OCI-M1 (cell line): ENCODE results near the gene F2RL1.
"Not testable (repeated sequence)": the region's sequence is repeated elsewhere in the genome, so short reads cannot be mapped to it uniquely, and the experiment has no call there.

Source experiments
- DNase-seq: peaks from one replicate; lab custom pipeline; 2025; lab: John Stamatoyannopoulos, UW

F2RL1 gene, protein sequence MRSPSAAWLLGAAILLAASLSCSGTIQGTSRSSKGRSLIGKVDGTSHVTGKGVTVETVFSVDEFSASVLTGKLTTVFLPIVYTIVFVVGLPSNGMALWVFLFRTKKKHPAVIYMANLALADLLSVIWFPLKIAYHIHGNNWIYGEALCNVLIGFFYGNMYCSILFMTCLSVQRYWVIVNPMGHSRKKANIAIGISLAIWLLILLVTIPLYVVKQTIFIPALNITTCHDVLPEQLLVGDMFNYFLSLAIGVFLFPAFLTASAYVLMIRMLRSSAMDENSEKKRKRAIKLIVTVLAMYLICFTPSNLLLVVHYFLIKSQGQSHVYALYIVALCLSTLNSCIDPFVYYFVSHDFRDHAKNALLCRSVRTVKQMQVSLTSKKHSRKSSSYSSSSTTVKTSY

DNA sequence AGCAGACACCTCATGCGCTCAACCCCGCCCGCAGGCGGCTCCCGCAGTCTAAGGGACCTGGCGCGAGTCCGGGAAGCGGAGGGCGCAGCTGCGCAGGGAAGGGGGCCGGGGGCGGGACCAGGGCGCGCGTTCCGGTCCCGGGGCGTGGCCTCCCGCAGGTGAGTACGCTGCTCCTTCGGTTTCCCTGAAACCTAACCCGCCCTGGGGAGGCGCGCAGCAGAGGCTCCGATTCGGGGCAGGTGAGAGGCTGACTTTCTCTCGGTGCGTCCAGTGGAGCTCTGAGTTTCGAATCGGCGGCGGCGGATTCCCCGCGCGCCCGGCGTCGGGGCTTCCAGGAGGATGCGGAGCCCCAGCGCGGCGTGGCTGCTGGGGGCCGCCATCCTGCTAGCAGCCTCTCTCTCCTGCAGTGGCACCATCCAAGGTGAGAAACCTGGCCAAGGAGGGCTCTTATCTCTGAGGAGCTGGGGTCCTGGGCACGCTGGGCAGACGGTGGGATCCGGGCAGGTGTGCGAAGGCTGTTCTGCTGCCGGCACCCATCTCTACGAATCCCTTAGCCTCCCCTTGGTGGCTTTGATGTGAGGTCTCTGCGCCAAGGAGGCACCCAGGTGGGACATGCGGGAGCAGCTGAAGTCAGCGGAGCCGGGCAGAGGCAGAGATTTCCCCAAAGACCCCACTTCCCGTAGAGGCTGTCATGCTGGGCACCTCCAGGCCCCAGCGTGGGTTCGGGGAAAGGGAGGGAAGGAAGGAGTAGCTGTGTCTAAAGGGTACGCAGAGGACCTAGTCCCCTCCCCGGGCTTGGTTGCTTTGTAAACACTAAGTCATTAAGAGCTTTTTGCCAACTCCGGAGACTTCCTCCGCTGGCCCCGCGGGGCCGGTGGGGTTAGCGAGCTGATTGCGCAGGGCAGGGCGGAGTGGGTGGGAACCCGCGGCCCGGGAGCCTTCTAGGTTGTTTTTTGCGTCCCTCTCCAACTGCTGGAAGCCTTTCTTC, at the start of gene F2RL1:
TSS of gene F2RL1 (plus strand) at position 187 of the 988 bp plus-strand sequence. CDS start at position 340, 153 bp downstream.
- no peak for DNase-seq

DNA sequence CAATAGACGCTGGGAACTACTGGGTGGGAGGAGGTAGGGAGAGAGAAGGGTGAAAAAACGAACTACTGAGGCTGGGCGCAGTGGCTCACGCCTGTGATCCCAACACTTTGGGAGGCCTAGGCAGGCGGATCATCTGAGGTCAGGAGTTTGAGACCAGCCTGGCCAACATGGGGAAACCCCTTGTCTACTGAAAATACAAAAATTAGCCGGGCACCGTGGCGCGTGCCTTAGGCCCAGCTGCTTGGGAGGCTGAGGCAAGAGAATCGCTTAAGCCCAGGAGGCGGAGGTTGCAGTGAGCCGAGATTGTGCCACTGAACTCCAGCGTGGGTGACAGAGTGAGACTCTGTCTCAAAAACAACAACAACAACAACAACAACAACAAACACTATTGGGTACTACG, 47.8 kb upstream of the F2RL1 start:
- DNase-seq, result not testable (repeated sequence)

DNA sequence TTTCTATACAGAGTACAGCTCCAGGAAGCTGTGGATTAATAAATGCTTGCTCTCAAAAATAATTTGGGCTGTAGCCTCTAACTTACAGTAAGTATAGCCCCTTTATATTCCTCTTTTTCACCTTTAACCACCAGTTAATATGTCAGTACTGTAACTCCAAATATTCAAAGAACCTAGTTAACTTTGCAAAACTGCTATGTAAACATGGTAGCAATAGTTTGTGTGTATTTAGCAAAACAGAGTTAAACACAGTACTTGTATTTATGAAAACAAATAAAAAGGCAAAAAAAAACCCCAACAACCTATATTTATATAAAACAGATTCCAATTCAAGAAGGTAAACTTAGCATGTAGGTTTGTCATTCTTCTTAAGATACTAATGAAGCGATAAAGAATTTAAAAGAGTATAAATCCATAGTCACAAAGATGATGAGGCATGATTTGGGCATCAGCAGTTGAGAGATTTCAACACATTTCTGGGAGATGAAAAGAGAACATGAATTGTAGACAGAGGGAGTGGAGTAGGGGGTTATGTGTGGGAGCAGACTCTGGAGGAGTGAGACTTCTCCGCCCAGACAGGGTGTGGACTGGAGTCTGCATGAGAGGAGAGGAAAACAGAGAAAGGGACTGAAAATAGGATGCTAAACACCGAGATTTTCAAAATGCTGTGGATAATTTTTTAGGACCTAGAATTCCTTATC, 47.0 kb upstream of the F2RL1 start:
- DNase-seq, result peak; percentile 40

DNA sequence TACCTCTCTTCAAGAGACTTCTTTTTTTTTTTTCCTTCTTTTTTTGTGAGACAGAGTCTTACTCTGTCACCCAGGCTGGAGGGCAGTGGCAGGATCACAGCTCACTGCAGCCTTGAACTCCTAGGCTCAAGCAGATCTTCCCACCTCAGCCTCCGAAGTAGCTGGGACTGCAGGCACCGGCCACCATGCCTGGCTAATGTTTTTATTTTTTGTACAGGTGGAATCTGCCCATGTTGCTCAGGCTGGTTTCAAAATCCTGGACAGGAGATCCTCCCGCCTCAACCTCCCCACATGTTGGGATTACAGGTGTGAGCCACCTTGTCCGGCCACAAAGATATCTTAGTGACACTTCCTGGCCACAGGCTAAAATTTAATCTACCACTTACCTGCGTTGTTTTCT, 42.9 kb upstream of the F2RL1 start:
- no peak for DNase-seq

DNA sequence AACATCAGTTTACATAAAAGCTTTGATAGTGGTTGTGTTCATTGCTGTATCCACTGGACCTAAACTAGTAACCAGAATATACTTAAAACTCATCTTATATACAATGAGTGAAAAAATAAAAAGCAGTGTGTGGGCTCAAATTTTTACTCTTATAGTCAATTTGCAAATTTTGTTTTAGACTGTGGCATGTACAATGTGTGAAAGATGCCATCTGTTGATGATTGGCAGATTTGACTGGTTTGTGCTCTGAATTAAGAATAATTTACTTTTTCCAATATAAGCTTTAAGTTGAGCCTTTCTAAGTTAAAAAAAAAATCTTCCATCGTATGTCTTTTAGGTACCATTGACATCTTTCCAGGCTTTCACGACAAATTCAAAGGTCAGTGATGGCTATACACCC, 42.4 kb upstream of the F2RL1 start:
- DNase-seq, result no peak

DNA sequence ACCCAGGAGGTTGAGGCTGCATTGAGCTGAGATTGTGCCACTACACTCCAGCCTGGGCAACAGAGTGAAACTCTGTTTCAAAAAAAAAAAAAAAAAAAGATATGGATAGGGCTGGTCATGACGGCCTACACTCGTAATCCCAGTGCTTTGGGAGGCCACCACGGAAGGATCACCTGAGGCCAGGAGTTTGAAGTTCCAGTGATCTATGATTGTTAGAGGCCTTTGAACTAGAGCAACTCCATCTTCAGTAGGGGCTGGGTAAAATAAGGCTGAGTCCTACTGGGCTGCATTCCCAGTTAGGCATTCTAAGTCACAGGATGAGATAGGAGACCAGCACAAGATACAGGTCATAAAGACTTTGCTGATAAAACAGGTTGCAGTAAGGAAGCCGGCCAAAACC, 38.2 kb upstream of the F2RL1 start:
- DNase-seq, result not testable (repeated sequence)

DNA sequence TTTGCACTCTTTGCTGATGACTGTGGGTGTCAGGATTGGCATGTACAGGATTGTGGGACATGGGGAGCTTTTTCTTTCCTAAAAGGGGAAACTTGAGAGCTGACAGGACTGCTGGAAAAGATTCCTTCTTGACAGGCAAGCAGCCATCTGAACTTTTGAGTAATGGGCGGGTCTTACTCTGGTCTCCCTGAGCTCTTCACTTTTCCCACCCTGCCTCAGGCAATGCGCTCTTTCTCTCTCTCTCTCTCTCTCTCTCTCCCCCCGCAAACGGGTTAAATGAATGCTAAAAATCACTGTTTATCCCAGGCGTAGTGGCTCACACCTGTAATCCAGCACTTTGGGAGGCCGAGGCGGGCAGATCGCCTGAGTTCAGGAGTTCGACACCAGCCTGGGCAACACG, 37.1 kb upstream of the F2RL1 start:
- DNase-seq, result no peak

DNA sequence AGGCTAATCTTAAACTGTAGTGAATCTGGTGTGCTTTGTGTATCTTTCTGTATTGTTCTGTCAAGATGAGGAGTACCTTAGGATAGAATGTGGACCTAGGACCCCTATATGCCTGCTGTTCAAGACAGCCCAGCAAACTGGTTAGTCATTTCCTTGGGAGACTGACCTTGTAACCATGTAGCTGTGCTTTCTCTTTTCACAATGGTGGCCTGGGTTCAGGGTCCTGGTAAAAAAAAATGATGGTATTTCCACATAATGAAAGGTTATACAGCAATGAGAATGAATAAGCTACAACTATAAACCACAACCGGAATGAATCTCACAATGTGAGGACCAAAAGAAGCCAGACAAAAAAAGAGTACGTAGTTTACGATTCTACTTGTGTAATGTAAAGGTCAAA, 36.4 kb upstream of the F2RL1 start:
- DNase-seq, result no peak

DNA sequence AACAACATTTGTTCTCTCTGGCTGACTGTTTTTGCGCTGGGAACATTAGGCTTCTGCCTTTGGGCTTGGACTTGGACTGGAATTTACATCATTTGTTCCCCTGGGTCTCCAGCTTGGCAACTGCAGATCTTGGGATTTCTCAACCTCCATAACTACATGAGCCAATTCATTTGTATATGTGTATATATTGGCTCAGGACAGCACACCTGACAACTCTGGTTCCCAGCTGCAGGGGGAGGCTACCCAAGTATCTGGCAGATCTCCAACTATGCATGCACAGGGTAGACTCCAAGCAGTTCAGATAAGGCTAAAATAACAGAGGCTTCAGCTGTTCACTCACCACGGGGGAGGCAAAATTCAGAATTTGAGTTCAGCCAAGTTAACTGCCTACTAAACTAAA, 31.6 kb upstream of the F2RL1 start:
- DNase-seq, result no peak

DNA sequence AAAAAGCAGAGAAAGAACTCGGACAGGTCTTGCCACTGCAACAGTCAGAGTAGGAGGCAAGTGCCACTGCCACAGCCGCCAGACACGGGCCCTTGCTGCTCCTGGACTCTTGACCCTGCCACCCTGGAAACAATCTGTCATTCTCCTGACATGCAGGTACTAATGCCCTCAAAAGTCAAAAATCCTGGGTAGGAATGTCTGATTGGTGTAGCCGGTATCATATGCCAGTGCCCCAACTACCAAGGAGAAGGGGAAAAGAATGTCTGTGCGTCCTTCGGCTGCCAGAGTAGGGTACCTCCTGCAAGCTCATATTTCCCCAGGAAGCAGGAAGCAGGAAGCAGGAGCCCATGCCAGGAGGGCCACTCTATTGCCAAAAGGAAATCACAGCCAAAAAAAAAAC, 30.5 kb upstream of the F2RL1 start:
- DNase-seq, result no peak

DNA sequence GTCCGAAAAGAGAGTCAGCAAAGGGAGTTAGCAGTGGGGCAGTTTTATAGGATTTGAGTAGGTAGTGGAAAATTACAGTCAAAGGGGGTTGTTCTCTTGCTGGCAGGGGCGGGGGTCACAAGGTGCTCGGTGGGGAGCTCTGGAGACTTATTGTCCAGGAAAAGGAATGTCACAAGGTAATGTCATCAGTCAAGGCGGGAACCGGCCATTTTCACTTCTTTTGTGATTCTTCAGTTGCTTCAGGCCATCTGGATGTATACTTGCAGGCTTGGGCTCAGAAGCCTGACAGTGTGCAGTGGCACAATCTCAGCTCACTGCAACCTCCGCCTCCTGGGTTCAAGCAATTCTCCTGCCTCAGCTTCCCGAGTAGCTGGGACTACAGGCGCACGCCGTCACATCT, 29.6 kb upstream of the F2RL1 start:
- DNase-seq, result not testable (repeated sequence)

DNA sequence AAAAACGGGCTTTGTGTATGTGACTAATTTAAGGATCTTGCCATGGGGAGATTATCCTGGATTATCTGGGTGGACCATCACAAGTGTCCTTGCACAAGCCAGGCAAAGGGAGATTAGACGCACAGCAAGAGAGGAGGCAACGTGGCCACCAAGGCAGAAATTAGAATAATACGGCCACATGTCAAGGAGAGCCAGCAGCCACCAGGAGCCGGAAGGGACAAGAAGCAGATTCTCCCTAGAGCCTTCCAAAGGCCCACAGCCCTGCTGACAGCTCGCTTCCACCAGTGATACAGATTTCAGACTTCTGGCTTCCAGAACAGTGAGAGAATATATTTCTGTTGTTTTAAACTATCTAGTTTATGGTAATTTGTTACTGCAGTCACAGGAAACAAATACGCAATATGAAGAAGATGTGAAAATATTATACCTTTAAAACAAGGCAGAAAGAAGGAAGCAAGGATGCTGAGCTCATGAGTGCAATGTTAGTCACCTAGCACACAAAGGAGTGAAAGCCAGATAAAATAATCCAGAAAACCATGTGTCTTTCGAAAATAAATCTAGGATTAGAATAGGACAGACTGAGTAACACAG, 28.7 kb upstream of the F2RL1 start:
- no peak for DNase-seq

DNA sequence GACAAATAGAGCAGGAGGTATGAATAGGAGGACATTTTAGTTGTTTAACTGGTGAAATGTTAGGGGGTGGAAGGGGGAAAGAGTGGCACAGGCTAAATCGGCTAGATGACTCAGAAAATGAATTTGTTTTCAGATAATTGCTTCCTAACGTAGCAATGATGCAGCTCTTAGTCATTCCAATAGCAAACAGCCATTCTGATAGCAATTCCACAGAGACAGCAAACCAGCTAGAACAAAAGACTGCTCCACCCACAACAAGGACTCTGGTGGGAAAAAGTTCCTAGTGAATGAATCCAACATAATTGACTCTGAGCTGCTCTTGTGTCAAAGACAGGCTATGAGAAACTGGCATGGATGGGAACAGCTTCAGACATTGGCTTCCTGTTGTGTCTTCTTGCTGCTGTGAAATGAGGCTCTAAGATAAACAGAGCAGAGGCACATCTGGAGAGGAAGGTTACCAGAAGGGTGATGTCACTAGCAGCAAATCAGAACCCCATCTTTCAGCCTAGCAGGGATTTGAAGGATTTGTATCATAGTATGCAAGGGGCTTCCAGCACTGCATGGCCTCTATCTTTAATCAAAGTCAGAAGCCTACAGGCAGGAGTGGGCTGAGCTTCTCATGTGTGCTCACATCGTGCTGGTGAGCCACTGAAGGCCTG, 28.1 kb upstream of the F2RL1 start:
- DNase-seq, result peak; percentile 37

DNA sequence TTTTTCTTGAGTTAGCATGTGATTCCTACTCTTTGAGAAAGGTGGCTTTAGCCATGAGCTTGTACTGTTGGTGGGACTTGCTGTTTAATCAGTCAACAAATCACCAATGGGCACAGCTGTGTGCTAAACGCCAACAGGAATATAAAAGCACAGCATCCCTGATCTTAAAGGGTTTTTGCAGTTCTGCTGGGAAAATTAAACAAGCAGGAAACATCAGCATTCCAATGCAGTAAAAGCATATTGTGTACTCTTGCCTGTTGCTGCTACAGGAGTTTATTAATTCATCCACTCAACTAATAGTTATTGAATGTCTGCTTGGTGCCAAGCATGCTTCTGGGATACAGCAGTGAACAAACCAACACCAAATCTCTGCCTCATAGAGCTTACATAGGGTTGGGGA, 27.4 kb upstream of the F2RL1 start:
- DNase-seq, result no peak

DNA sequence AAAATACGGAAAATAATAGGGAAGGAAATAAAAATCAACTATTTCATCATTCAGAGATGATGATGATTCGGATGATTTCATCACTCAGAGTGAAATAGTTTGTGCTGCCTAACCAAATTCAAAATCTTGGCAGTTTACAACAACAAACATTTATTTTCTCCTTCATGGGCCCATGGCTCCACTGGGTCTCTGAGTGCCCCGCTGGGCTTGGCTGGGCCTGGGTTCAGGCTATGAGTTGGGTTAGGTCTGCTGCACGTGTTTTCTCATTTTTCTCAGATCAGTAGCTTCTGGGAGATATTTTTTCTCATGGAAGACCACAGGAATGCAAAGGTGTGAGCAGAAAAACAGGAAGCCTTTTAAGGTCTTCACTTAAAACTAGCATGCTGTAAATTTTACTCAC, 24.0 kb upstream of the F2RL1 start:
- no peak for DNase-seq

DNA sequence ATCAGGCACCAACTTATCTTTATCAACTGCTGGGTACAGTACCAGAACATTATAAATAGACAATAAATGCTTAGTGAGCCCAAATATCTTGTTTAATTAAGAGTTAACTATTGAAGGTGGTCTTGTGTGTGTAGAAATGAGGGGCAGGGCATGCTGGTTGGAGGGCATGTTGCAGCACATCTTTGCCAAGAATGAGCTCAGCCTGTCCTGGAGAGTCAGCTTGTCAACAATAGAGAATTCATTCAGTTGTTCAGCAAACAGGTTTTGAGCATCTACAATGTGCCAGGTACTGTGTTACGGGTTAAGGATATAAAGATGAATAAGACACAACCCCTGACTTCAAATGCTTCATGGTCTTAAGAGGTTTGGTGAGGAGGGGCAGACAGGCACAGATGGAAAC, 19.2 kb upstream of the F2RL1 start:
- DNase-seq, result no peak

DNA sequence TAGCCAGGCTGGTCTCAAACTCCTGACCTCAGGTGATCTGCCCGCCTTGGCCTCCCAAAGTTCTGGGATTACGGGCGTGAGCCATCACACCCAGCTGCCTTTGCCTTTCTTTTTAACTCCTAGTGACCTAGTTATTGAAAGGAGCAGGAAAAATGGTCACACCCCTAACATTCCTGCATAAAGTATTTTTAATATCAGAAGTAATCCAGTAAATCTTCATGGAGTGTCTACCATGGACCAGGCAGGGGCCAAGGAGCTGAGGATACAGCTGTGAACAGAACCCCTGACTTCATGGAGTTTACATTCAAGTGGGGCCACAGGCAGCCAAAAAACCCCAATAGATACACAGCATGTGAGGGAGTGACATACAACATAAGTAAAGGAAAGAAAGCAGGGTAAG, 18.3 kb upstream of the F2RL1 start:
- no peak for DNase-seq

DNA sequence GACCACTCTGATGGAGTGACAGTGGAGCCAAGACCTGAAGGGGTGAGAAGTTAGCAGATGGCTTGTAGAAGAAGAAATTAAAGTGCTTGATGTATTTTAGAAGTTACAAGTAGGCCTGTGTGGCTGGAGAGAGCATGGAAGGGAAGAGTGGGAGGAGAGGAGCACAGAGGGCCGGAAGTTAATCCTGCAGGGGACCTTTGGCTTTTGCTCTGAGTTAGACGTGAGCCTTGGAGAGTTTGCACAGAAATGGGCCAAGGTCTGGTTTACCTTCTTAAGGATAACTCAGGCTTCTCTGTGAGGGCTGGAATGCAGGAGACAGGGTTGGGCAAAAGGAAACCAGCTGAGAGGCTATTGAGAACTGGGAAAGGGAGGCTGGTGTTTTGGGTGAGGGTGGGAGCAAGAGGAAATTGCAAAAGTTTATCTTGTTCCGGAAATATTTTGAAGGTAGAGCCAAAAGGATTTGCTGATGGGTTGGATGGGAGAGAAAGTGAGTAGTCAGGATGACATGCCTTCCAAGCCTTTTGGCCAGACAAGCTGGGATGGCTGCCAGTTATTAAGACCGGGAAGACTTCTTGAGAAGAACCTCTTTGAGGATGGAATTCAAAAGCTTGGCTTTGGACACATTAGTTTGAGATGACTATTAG, 17.5 kb upstream of the F2RL1 start:
- no peak for DNase-seq

DNA sequence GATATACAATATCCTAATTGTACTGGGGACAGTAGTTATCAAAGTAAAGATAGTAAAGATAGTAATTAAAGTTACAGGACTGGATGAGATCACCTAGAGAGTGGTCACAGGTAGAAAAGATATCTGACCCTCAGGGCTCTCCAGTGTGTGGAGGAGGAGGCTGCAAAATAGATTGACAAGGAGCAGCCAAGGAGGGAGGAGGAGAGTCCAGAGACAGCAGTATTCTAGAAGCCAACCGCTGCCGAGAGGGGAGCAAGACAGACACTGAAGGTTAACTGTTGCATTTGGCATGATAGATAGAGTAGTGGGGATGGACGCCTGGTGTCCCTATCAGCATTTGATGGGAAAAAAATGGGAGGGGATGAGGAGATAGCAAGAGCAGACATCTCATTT, 17.0 kb upstream of the F2RL1 start:
- no peak for DNase-seq

DNA sequence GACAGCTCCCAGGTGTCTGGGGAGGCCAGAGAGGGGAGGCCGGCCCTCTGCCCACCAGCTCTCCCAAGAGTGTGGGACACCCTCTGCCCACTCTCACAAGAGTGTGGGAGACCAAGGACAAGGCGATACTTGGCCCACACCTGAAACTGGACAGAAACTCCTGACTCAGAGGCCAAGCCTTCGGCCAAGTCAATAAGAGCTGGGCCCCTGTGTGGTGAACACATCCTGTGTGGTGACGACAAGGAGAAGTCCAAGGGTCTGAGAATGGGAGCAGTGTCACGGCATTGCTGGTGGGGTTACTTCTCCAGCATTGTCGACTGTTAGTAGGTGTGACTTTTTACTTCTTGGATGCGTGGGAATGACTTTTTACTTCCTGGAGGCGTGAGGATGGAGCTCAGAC, 14.6 kb upstream of the F2RL1 start:
- no peak for DNase-seq
